ENCODE results near the gene NEUROD2.
"Not testable (repeated sequence)": the region's sequence is repeated elsewhere in the genome, so short reads cannot be mapped to it uniquely, and the experiment has no call there.

DNA sequence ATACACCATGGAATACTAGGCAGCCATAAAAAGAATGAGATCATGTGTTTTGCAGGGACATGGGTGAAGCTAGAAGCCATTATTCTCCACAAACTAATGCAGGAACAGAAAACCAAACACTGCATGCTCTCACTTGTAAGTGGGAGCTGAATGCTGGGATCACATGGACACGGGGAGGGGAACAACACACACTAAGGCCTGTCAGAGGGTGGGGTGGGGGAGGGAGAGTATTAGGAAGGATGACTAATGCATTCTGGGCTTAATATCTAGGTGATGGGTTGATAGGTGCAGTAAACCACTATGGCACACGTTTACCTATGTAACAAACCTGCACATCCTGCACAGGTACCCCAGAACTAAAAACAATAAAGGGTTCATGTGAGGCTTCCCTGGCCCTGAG lies 17.5 kb downstream of the NEUROD2 start:
- TF ChIP-seq EZH2phosphoT487 (IDR thresholded peaks at IDR 0.05; ENCODE audit: borderline replicate concordance, low read length); CTCF (IDR thresholded peaks at IDR 0.05; ENCODE audit: low read depth, low read length, poor library complexity, severe bottlenecking): not testable (repeated sequence)

Measured in DOHH2 (cell line).